Activated CD4-positive, alpha-beta T cell treated with anti-CD3 and anti-CD28 coated beads for 24 hours (primary cell): Measurements from ENCODE around the gene ATXN2.
"Not testable (repeated sequence)": the region's sequence is repeated elsewhere in the genome, so short reads cannot be mapped to it uniquely, and the experiment has no call there.

Experiments used
- DNase-seq, 2 donors: peaks; one replicate each; pipeline ENCODE4 v3.0.0-alpha.2; 2020; ENCODE audit warnings: low read depth in 2 of 2

The ATXN2 gene

GRCh38 chr12:111405149-111405858 lies 193.8 kb downstream of the ATXN2 start:
- peak; percentile 99 to 100 for DNase-seq

- DNase-seq: peak; percentile 52
Observed at GRCh38 chr12:111404362-111405148, 194.6 kb downstream of the ATXN2 start.

- DNase-seq: not testable (repeated sequence)
Observed at GRCh38 chr12:111402490-111402824, 196.7 kb downstream of the ATXN2 start.
